GM13977 (cell line): ENCODE data around the gene CNTN5.

Source experiments
- DNase-seq: peaks from one replicate; pipeline ENCODE4 v3.0.0; 2012; ENCODE audit warnings: low spot score
- CTCF ChIP-seq: IDR thresholded peaks from 2 replicates; pipeline ENCODE4 v1.5.1; 2012; ENCODE audit warnings: mild to moderate bottlenecking, control low read depth; ENCODE audit not compliant: insufficient read depth; ENCODE audit errors: extremely low read depth, missing control alignments
- in situ Hi-C: fragments of 300-500 bp; cut with MboI; formaldehyde crosslinking; loops from one replicate; pipeline ENCODE4 v1.12.0; 2022; ENCODE audit warnings: low sequenced_read_pairs, low pct_unique_long_range_greater_than_20kb, mixed read lengths, inconsistent platforms; ENCODE audit not compliant: unreplicated experiment

Gene CNTN5

GRCh38 chr11:99020352-99021225 is at the start of gene CNTN5:
Gene CNTN5 (plus strand): TSS chr11:99020949.
- DNase-seq, result peak; percentile 25
- no peak for TF ChIP-seq CTCF
- in situ Hi-C loops, result no loop called here

- no peak for TF ChIP-seq CTCF
- DNase-seq, result no peak
- in situ Hi-C loops, result no loop called here
These were observed 41.5 kb upstream of the CNTN5 start for GRCh38 chr11:98979205-98979604.

- peak; percentile 56 for DNase-seq
- in situ Hi-C loops, result no loop called here
These were observed 4.9 kb upstream of the CNTN5 start for GRCh38 chr11:99015634-99016454.

GRCh38 chr11:99019696-99020095 is 1.1 kb upstream of the CNTN5 start:
- no peak for DNase-seq
- TF ChIP-seq CTCF, result no peak
- in situ Hi-C loops, result no loop called here

More at GRCh38 chr11:99015634-99016454, 4.9 kb upstream of the CNTN5 start:
- TF ChIP-seq CTCF, result peak; percentile 81

GRCh38 chr11:99037057-99037456 is 16.3 kb downstream of the CNTN5 start:
- in situ Hi-C loops, result no loop called here
- DNase-seq, result no peak
- no peak for TF ChIP-seq CTCF

GRCh38 chr11:99063331-99063730 is 42.6 kb downstream of the CNTN5 start:
- no peak for TF ChIP-seq CTCF
- DNase-seq, result no peak
- in situ Hi-C loops, result no loop called here
